Peyer's patch (tissue), 4 donors: ENCODE measurements around the gene SYNGAP1.

ENCODE experiments used
- POLR2A ChIP-seq, 2 donors: fragments of 450-650 bp; IDR thresholded peaks; one replicate each; pipeline ENCODE4 v1.5.1; 2017; ENCODE audit warnings: antibody characterized with exemption in 2 of 2, mild to moderate bottlenecking in 2 of 2, moderate library complexity in 2 of 2
- TF ChIP-seq, protein P1 (sequence below), 6 experiments: fragments of 450-650 bp in 4 of 6; fragments of 200-600 bp in 2 of 6; sonication (generic) in 1 of 6; IDR thresholded peaks; one replicate each; pipeline ENCODE4 v1.5.1; 2017 to 2019; ENCODE audit warnings: antibody characterized with exemption in 6 of 6, mild to moderate bottlenecking in 3 of 6, moderate library complexity in 1 of 6

DNA sequence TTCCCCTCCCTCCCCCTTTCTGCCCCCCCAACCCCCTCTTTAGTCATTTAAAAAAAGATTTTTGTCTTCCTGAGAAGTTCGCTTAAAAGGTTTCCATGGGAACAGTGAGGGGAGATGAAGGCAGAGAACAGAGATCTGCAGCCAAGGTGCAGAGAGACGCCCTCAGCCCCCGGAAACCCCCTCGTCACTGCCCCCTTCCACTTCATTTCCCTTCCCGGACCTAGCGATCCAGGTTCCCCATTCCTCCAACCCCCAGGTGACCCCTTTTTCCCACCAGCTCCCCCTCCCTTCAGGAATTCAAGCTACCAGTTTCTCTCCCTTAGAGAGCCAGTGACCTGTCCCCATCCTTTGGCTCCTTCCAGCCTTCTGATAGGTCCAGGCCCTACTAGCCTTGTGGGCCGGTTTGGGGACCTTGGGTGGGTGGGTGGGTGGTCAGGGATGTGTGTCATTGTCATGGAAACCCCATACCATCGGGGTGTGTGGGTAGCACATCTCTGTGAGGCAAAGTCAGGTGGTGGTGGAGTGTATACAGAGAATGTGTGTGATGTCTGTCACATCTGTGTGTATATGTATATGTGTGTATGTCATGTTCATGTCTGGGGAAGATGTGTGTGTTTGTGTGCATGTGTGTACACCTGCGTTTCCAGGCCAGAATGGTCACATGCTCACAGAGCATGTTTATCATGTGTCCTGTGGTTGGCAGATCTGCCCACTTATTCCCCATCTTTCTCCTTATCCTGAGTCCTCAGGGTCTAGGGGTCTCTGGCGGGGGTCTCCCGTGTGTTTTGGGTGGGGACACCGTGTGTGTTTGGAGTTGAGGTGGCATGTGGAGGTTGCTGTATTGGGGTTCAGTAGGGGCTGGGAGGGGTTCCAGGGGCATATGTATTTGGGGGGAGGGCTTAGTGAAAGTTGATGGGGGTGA is 7.0 kb downstream of the SYNGAP1 start:
- TF ChIP-seq, protein P1, sequence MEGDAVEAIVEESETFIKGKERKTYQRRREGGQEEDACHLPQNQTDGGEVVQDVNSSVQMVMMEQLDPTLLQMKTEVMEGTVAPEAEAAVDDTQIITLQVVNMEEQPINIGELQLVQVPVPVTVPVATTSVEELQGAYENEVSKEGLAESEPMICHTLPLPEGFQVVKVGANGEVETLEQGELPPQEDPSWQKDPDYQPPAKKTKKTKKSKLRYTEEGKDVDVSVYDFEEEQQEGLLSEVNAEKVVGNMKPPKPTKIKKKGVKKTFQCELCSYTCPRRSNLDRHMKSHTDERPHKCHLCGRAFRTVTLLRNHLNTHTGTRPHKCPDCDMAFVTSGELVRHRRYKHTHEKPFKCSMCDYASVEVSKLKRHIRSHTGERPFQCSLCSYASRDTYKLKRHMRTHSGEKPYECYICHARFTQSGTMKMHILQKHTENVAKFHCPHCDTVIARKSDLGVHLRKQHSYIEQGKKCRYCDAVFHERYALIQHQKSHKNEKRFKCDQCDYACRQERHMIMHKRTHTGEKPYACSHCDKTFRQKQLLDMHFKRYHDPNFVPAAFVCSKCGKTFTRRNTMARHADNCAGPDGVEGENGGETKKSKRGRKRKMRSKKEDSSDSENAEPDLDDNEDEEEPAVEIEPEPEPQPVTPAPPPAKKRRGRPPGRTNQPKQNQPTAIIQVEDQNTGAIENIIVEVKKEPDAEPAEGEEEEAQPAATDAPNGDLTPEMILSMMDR (IDR thresholded peaks at IDR 0.05), result no peak
- TF ChIP-seq POLR2A (IDR thresholded peaks at IDR 0.05), result no peak
